K562 (cell line): ENCODE data around the gene CHD6. TPM values are rescaled to one million over a fixed set of nuclear protein-coding genes. Genes with fewer than 3 reads are reported as not detected.
A peak's percentile ranks its signal among the peaks of the same experiment; 100 is the strongest.

Source experiments
- BHLHE40 ChIP-seq: IDR thresholded peaks from 2 replicates; pipeline ENCODE4 v1.6.1; 2011; ENCODE audit warnings: low read length, improper control_type of control experiment
- BMI1 ChIP-seq: fragments of 150-350 bp; IDR thresholded peaks from 2 replicates; pipeline ENCODE4 v1.6.1; 2014; ENCODE audit warnings: low read length
- CTBP1 ChIP-seq: fragments of 450-650 bp; IDR thresholded peaks from 2 replicates; pipeline ENCODE4 v1.6.1; 2016; ENCODE audit warnings: borderline replicate concordance
- ERF ChIP-seq: fragments of 450-650 bp; formaldehyde crosslinking; IDR thresholded peaks from 2 replicates; pipeline ENCODE4 v1.4.0; 2020; ENCODE audit warnings: mild to moderate bottlenecking, mixed read lengths
- GTF2E2 ChIP-seq: fragments of 200-800 bp; sonication (Bioruptor generic); IDR thresholded peaks from 2 replicates; pipeline ENCODE4 v1.6.1; 2016; ENCODE audit warnings: missing genetic modification characterization, missing compliant biosample characterization
- JUN ChIP-seq, 2 experiments: sonication (generic) in 1 of 2; formaldehyde crosslinking in 1 of 2; IDR thresholded peaks; 2 replicates each; pipeline versions ENCODE4 v1.6.1 to v1.8.0; 2012 to 2022; ENCODE audit warnings: borderline replicate concordance in 2 of 2, mild to moderate bottlenecking in 2 of 2, improper control_type of control experiment in 1 of 2, low read depth in 1 of 2, low read length in 1 of 2, missing genetic modification reagents in 1 of 2
- JUND ChIP-seq, 2 experiments: IDR thresholded peaks; 2 replicates in 1 of 2; 3 replicates in 1 of 2; pipeline ENCODE4 v1.6.1; 2011; ENCODE audit warnings: borderline replicate concordance in 2 of 2, low read depth in 2 of 2, low read length in 2 of 2, improper control_type of control experiment in 1 of 2, missing biosample characterization in 1 of 2, missing genetic modification characterization in 1 of 2, missing genetic modification reagents in 1 of 2
- MLX ChIP-seq, 2 experiments: fragments of 450-650 bp in 1 of 2; sonication (generic) in 1 of 2; formaldehyde crosslinking; conservative IDR thresholded peaks; 2 replicates each; pipeline versions ENCODE4 v1.4.0 to v1.8.1; 2020 to 2022; ENCODE audit warnings: mild to moderate bottlenecking in 1 of 2, missing genetic modification reagents in 1 of 2
- MYC ChIP-seq, 2 experiments: fragments of 250-450 bp in 1 of 2; sonication (Bioruptor Pico) in 1 of 2; IDR thresholded peaks; 2 replicates each; pipeline versions ENCODE4 v1.5.1 to v1.6.1; 2012 to 2021; ENCODE audit warnings: low read depth in 2 of 2, borderline replicate concordance in 1 of 2, improper control_type of control experiment in 1 of 2, low read length in 1 of 2, mild to moderate bottlenecking in 1 of 2, moderate library complexity in 1 of 2
- NCOA2 ChIP-seq, 2 experiments: fragments of 450-650 bp; IDR thresholded peaks; 2 replicates each; pipeline ENCODE4 v1.6.1; 2018; ENCODE audit warnings: mild to moderate bottlenecking in 2 of 2, moderate library complexity in 1 of 2; ENCODE audit not compliant: partially characterized antibody in 2 of 2
- ZBTB49 ChIP-seq: sonication (generic); formaldehyde crosslinking; IDR thresholded peaks from 2 replicates; pipeline ENCODE4 v1.8.0; 2022; ENCODE audit warnings: missing genetic modification reagents, mild to moderate bottlenecking, borderline replicate concordance
- ZEB2 ChIP-seq: fragments of 450-650 bp; IDR thresholded peaks from 2 replicates; pipeline ENCODE4 v1.6.1; 2016
- polyA plus RNA-seq, 8 experiments: library from polyadenylated mRNA; depleted of rRNA in 4 of 8; stranded (reverse) in 5 of 8; unstranded in 3 of 8; fragments of >200 nt; fragmentation: Nextera tagmentation in 2 of 8; fragmentation: Illumina TruSeq in 1 of 8; extraction: Ambion mirVana in 2 of 8; extraction: Trizol in 1 of 8; gene quantifications; 2 replicates each; pipeline versions ENCODE4 v1.2.1 to v1.2.3, GENCODE V29; 2011 to 2014; ENCODE audit warnings: inconsistent platforms in 1 of 8, missing spikeins in 1 of 8
- total RNA-seq, 7 experiments: library from RNA; depleted of rRNA in 6 of 7; stranded (reverse); fragments of >200 nt in 6 of 7; fragmentation: Illumina TruSeq in 2 of 7; extraction: Trizol in 2 of 7; gene quantifications; 2 replicates each; pipeline versions ENCODE4 v1.2.1 to v1.2.3, GENCODE V29; 2011 to 2021; ENCODE audit warnings: low replicate concordance in 1 of 7

The CHD6 gene
- total and polyA plus RNA-seq, 9 of the 15 experiments (the other 6 are each of a cell fraction or from before 2014, with no cell fraction given): 3.9 to 24.2 (median 12.8) TPM

GRCh38 chr20:41643504-41643938, 25.3 kb upstream of the CHD6 start (continued):
- TF ChIP-seq NCOA2 (IDR thresholded peaks at IDR 0.05; ENCODE audit: partially characterized antibody in 2 of 2): no peak
- TF ChIP-seq MLX (CRISPR knock-in tag; conservative IDR thresholded peaks at IDR 0.05): no peak
- peak; percentile 80 for TF ChIP-seq JUND (IDR thresholded peaks at IDR 0.05; ENCODE audit: borderline replicate concordance, low read depth, low read length)
- TF ChIP-seq JUND (tag; IDR thresholded peaks at IDR 0.05; ENCODE audit: borderline replicate concordance, low read depth, low read length): peak; percentile 62; the same call in 1 of the 3 replicates
- 0 out of 2 replicates have a peak, but pooled peaks have one; percentile 29 for TF ChIP-seq MYC (IDR thresholded peaks at IDR 0.05; ENCODE audit: low read depth, low read length)
- TF ChIP-seq MYC (CRISPR knock-in tag; IDR thresholded peaks at IDR 0.05; ENCODE audit: borderline replicate concordance, low read depth): no peak
- no peak for TF ChIP-seq ZBTB49 (CRISPR knock-in tag)
- 0 out of 2 replicates have a peak, but pooled peaks have one; percentile 58 for TF ChIP-seq JUN (IDR thresholded peaks at IDR 0.05; ENCODE audit: borderline replicate concordance, low read depth, low read length)
- TF ChIP-seq JUN (CRISPR knock-in tag; IDR thresholded peaks at IDR 0.05; ENCODE audit: borderline replicate concordance): no peak
- TF ChIP-seq ZEB2: peak; percentile 61; the same call in 1 of the 2 replicates
- no peak for TF ChIP-seq BMI1
- no peak for TF ChIP-seq GTF2E2 (tag)
- TF ChIP-seq ERF (CRISPR knock-in tag): no peak
- peak; percentile 78 for TF ChIP-seq CTBP1
- TF ChIP-seq BHLHE40: peak; percentile 73
